Nucleus accumbens (tissue), 56 donors: ENCODE measurements around the gene RNF5.

Source experiments
- DNase-seq, 56 donors: peaks; one replicate each; lab custom pipeline; 2025; lab: John Stamatoyannopoulos, UW

Gene RNF5

DNA sequence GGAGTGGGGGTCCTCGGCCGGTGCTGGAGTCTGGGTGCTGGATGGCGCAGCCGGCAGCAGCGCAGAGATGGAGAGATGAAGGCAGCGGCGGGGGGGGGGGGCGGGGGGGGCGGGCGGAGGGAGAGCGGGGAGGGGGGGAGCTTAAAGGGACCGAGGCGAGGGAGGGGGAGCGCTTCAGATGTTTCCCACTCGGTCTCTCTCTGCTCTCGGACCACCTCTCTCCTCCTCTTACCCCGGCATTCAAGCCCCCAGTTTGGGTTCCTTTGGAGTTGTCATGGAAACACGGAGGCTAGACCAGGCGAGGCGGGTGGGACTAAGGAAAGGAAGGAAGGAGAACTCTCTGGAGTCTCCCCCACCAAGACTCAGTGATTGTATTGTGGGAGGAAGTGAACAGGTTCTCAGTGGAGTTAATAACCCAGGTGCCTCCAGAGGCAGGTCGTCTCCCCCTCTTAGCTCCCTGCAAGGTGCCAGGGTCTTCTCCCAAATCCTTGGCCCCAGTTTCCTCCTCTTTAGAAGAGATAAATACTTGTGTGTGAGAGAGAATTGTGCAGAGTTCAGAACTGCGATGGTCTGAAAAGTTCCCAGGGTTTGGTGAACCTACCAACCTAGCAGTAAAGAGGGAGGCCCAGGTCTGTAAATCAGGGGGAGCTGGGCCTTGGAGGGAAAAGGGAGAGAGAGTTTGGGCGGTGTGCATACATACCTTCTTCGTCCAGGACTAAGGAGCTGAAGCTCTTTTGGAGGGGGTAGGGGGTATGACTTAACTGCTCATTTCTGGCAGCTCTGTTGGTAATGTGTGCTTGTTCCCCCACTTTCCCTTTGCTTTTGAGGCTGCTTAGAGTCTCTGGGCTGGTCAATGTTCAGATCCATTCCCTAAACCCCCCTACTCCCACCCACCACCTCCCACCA, 26.1 kb upstream of the RNF5 start, which contains the start of gene PRRT1:
PRRT1 (minus strand) TSS at position 77 of the 906 bp plus-strand sequence. CDS start 112 bp downstream, outside the sequence.
- peak in 33 of 56 donors; percentile 12 to 75 (median 40) for DNase-seq

DNA sequence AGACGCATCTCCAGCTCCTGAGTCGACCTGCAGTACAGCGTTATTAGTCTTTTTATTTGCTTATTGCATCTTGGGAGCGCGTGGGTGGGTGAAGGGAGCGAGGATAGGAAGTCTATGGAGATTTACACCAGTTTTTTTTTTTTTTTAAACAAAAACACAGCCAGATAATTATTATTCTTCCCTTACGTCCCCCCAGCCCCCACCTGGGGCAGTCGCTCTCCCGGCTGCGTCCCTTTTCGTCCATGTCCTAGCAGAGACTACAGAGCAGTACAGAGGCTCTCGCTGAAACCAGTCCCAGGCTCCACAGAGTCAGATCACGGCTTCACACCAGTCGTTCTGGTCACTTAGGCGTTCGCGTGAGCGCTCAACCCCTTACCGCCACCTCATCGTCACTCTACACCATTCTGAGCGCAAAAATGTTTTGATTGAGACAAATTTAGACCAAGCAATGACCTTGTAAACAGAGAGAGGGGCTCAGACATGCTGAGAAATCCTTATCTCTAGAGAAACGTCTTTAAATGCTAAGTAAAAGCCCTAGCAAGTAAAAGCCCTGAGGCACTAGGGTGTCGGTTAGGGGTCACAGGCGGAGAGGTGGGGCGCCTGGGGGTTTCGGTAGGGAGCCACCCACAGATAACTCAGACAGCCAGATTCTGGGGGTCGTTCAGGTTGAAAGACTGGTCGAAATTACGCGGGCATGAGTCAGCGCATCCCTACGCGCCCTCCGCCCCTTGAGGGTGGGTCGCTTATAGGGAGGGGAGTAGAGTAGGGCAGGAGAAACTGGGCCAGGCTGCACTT, 25.2 kb upstream of the RNF5 start:
- DNase-seq: peak in 20 of 56 donors; percentile 7 to 60 (median 44)

DNA sequence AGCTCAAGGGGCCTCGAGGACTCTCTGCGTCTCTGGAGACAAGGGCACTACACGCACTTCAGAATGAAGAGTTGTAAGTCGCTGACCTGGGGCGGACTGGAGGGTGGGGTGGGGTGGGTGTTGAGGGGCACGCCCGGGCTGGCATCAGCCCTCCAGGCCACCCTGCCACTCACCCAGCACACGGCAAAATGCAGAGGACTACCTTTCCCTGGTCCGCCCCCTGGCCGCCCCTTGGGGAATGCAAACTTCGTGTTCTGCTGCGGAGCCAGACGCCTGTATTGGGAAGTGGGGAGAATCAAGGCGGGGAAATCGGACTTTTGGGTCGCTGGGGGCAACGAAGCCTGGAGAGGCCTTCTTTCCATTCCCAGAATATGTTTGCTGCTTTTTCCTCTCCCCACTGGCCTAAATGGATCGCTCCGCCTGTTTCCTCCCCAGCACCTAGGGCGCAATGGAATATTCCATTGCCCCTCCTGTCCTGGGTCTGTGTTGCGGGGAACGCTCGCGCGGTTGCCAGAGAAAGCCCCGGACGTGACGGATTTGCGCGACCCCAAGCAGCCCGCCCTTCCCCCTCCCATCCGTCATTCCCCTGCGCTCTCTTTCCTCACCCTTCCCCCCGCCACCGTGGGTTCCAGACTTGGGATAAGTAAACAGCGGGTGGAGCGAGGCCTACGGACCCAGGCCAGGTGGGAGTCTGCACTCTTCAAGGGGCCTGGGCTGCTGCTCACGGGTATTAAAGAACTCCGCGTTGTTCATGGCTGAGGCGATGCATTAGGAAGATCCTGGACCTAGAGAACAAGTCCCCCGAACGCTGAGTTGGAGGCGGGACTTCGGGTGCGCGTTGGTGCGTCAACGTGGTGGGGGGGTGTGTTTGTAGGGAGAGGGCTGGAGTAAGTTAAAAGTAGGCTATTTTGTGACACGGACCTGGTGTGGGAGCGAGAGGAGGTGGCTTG, 24.4 kb upstream of the RNF5 start, which contains the start of gene PPT2:
PPT2 (plus strand) TSS at position 578 of the 950 bp plus-strand sequence. CDS start 454 bp downstream, outside the sequence.
- peak; percentile 41 to 96 (median 86) for DNase-seq

DNA sequence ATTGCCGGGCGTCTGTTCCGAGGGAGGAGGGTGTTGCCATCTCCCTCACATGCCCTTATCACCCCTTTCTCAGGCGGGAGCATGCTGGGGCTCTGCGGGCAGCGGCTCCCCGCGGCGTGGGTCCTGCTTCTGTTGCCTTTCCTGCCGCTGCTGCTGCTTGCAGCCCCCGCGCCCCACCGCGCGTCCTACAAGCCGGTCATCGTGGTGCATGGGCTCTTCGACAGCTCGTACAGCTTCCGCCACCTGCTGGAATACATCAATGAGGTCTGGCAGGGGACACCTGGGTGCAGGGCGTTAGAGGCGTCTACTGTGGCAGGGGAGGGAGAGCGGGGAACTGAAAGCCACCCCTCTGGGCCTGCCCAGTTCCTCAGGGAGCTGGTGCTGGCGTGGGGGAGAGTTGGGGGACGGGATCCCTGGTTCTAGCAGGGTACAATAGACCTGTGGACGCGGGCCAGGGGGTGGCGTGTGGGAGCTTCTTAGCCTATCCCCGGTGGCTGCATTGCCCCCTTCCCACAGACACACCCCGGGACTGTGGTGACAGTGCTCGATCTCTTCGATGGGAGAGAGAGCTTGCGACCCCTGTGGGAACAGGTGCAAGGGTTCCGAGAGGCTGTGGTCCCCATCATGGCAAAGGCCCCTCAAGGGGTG, 23.6 kb upstream of the RNF5 start:
- DNase-seq: peak in 38 of 56 donors; percentile 26 to 80 (median 57)

DNA sequence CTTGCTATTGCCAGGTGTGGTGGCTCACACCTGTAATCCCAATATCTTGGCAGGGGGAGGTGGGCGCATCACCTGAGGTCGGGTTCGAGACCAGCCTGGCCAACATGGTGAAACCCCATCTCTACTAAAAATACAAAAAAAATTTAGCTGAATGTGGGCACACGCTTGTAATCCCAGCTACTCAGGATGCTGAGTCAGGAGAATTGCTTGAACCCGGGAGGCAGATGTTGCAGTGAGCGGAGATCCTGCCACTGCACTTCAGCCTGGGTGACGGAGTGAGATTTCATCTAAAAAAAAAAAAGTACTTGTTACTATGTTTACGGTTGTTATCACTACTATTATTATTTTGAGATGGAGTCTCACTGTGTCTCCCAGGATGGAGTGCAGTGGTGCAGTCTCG, 21.3 kb upstream of the RNF5 start:
- DNase-seq: no peak

DNA sequence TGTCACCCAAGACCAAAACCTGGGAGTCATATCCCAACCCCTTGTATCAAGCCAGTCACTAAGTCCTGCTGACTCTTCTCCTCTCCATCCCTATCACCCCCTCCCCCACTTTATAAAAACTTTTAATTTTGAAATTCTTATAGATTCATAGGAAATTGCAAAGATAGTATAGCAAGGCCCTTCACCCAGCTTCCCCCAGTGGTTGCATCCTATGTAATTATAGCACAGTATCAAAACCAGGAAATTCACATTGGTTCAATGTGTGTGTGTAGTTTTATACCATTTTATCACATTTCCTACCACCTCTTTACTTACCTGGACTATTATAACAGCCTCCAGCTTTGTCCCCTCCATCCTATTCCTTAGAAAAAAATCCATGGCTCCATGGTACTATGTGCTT, 20.2 kb upstream of the RNF5 start:
- no peak for DNase-seq

DNA sequence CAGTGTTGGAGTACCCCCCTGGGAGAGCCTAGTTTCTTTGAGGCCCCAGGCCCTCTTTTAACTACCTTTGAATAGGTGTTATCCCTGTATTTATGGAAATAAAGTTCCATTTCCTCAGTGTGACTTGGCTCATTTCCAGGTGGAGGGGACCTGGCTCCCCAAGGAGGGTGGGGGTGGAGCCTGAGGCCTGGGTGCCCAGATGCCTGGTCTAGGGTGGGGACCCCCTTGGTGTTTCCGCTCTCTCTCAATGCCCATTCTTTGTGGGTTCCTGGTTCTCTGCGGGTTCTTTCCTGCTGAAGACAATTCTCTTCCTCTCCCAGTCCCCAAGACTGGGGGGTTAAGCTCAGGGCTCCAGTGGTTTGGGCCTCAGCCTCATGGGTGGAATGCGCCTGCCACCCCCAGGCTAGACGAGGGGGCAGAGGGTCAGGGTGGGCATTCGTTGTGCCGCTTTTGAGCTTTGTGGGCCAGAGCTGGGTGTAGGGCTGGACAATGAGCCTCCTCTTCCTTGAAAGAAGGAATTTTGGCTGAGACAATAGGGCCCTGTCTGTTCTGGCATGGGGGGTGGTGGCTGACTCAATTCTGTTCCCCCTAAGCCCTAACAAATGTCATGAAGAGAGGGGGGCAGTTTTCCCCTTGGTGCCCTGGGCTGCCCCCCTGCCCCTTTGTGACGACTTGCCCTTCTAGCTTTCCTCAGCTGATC, 14.5 kb upstream of the RNF5 start:
- peak in 22 of 56 donors; percentile 6 to 65 (median 41) for DNase-seq

DNA sequence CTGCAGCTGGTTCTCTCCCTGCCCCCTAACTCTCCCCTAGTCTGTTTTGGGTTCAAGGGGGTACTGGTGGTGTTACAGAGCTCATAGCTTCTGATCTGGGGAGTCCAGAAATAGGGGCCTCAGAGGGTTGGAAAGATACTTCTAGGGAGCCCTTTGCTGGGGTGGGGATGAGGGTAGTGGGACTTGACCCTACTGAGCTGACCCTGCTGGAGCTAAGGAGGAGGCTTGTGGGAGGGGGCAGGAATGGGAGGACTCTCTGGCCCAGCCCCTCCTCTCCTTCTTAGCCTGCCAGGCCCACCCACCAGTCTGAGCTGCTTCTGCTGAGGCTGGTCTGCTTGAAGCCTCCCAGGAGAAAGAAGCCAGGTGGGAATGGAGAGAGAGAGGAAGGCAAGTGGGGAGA, 13.9 kb upstream of the RNF5 start, which contains the start of gene EGFL8:
EGFL8 (plus strand) TSS at position 301 of the 400 bp plus-strand sequence. CDS start 1,571 bp downstream, outside the sequence.
- DNase-seq: no peak

DNA sequence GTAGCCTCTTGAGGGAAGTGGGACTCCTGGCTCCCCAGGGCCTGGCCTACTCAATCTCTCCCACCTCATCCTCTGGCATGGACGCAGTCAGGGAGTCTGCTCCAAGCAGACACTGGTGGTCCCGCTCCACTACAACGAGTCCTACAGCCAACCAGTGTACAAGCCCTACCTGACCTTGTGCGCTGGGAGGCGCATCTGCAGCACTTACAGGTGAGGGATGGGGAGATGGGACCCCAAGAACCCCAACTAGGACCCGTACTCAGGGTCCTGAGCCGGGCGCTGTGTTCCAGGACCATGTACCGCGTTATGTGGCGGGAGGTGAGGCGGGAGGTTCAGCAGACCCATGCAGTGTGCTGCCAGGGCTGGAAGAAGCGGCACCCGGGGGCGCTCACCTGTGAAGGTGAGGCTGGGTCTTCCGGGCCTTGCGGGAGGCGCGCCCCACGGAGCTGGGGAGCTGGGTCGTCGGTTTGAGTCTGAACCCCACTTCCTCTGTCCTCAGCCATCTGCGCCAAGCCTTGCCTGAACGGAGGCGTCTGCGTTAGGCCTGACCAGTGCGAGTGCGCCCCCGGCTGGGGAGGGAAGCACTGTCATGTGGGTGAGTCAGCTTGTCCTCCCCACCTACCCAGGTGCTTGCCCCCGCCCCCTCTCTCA, 11.7 kb upstream of the RNF5 start:
- DNase-seq: no peak

DNA sequence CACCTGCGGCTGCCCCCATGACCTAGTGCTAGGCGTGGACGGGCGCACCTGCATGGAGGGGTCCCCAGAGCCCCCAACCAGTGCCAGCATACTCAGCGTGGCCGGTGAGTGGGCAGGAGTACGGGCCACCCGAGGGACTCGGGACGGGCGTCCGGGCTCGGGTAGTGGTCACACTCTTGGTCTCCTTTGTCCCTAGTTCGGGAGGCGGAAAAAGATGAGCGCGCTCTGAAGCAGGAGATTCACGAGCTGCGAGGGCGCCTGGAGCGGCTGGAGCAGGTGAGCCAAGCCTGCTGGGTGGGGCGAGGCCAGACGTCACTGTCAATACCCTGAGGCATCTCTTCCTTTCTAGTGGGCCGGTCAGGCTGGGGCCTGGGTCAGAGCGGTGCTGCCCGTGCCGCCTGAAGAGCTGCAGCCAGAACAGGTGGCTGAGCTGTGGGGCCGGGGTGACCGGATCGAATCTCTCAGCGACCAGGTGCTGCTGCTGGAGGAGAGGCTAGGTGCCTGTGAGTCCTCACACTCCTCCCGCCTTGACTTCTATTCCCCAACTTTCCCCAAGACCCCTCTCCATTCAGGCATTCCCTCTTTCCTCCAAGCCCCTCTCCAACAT, 10.9 kb upstream of the RNF5 start:
- DNase-seq: no peak

DNA sequence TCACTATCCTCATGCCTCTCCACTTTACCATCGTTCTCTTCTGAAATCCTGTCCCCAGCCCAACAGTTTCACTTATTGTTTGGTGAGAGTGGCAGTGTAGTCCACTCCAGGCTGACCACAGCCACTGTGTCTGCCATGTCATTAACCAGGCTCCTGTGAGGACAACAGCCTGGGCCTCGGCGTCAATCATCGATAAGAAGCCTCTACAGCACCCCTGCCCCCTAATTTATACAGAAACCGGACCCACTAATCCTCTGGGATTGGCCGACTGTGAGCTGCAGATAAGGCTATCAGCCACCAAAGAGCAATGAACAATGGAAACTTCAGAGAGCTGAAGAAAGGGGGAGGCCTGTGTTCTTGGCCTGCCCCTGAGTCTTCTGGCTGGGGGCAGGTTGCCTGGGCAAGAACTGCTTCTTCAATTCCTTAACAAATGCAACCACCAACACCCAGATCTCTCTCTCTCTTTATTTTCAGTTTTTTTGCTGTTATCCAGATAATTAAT, 10.4 kb upstream of the RNF5 start:
- no peak for DNase-seq

DNA sequence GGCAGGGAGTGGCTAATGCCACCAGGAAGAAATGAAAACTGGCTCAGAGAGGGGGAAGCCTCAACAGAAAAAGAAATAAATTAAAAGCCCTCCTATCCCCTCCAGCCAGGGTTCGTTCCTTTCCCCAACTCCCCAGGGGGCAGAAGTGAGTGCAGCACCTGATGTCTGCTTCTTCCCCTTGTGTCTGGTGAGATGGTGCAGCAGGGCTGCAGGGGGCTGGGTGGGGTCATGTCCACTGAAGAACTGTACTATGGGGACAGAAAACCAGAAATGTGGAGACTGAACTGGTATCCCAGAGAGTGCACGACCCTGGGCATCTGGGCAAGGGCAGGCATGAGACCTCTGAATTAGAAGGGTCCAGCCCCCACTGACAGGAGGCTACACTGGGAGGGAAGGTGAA, 9.9 kb upstream of the RNF5 start:
- DNase-seq: no peak

DNA sequence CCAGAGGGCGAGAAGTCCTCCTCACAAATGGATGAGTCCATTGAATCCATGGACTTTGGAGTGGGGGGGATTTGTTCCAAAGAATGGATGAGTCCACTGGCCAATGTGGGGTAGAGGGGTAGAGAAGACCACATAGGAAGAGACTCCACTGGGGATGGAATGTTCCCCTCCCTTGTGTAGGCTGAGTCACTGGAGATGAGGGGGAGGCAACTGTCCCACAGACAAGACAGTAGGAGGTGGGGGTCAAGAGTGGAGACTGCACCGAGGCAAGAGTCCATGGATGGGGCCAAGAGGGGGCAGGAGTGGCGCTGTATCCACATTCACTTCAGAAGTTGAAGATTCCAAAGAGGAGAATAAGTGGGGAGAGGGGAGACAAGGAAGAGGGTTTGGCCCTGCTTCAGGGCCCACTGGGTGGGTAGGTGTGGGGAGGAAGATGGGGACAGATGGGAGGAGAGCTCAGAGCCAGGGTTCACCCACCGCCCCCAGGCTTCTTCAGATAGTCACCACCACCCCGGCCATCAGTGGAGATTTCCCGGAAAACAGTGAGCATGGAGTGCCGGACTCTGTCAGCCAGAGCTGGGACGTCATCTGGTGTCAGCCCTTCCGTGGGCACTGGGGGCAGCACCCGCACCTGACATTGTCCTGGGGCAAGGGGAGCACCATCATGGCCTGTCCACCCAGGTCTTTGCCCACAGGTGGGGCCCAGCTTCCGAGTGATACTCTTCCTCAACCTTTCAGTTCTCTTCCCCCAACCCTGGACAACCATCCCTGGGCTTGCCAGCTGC, 9.2 kb upstream of the RNF5 start:
- no peak for DNase-seq

DNA sequence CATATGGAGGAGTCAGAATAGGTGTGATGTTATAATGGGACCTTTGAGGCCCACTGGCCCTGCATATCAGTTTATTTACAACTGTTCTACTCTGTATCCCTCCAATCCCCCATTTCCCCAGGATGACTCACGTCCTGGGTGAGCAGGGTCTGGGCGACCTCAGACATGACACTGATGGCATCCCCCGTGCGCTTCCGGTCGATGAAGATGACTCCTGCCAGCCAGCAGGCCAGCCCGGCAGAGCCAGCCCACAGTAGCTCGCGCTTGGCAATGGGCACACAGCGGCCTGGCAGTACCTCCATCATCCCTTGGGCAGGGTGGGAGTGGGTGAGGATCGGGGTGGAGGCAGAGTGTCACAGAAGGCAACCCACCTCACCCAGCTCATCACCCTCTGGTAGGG, 7.9 kb upstream of the RNF5 start:
- DNase-seq: no peak

DNA sequence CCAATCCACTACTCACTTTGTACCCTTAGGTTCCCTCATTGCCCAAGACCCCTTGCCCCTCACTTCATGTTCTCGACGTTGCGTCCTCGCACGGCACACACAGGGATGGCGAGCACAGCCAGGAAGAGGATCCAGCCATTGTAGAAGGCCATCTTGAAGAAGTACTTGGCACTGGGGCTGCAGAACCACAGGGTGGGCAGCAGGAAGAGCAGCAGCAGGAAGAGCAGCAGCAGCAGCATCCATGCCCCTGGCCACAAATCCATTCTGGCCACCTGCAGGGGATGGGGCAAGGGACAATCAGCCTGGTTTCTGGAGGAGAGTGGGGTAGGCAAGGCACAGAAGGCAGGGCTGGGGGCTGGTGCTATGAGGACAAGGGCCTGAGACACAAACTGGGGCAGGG, 7.0 kb upstream of the RNF5 start:
- DNase-seq: no peak

DNA sequence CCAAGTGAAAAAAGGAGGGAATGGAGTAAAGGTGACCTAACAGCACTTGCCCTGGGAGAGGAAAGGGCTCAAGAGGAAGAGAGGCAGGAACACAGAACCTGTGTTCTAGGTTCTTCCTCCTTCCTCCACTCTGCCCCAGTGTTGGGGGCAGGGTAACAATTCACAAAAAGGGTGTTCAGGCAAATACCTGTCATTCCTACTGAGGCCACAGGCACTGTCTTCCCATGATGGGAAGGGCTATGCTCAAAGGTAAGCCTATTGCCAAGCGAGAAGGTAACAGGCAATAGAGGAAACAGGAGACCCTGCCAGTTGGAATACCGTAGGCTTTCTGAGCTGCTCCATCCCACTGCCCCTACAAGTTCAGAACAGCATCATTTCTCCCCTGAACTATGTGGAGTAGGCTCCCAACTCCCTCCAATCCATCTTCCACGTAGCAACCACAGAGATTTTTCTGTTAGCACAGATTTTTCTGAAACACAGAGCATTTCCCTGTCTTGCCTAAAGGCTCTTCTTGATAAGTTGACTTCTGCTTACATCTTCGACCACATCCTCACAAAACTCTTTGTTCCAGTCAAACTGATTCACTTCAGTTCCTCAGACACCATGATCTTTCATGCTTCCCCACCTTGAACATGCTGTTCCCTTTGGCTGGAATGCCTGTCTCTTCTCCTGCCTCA, 5.0 kb upstream of the RNF5 start:
- no peak for DNase-seq
